A673 (cell line): ENCODE results near the gene ANKLE1. TPM values are rescaled to one million over a fixed set of nuclear protein-coding genes. Genes with fewer than 3 reads are reported as not detected.

ENCODE experiments used
- BruUV-seq: library from RNA; stranded (reverse); fragments of 400-500 nt; replicated peaks from 2 replicates; lab custom pipeline; 2021; lab: Mats Ljungman, UMichigan
- CTCF ChIA-PET: fragments of 300-600 bp; sonication (Branson Sonifier 250); formaldehyde crosslinking; loops from one replicate; lab custom pipeline; 2022; ENCODE audit warnings: antibody characterized with exemption; lab: Charles Lee
- POLR2A ChIA-PET: fragments of 300-600 bp; sonication (Branson Sonifier 250); formaldehyde crosslinking; loops from one replicate; lab custom pipeline; 2022; ENCODE audit warnings: antibody characterized with exemption; ENCODE audit not compliant: low non-redundant PET; lab: Charles Lee
- DNase-seq: peaks from one replicate; pipeline ENCODE4 v3.0.0-alpha.2; 2015; ENCODE audit warnings: low spot score
- H3K27ac ChIP-seq: fragments of 200-600 bp; sonication (generic); 2 replicates; pipeline ENCODE4 v1.5.1; 2016; ENCODE audit warnings: mixed run types, low read depth, mild to moderate bottlenecking, mixed read lengths, antibody characterized with exemption, low read length; ENCODE audit not compliant: poor library complexity, severe bottlenecking
- H3K27me3 ChIP-seq: fragments of 200-600 bp; sonication (generic); replicated peaks from 2 replicates; pipeline ENCODE4 v1.6.1; 2017; ENCODE audit warnings: mixed run types, low read depth, mild to moderate bottlenecking, mixed read lengths, antibody characterized with exemption, low read length; ENCODE audit not compliant: insufficient read depth, poor library complexity
- H3K36me3 ChIP-seq: fragments of 200-600 bp; sonication (generic); 2 replicates; pipeline ENCODE4 v1.6.1; 2016; ENCODE audit warnings: mixed run types, mild to moderate bottlenecking, mixed read lengths, antibody characterized with exemption, low read length; ENCODE audit not compliant: insufficient read depth, poor library complexity, severe bottlenecking
- H3K4me1 ChIP-seq: fragments of 200-600 bp; sonication (generic); 2 replicates; pipeline ENCODE4 v1.6.1; 2017; ENCODE audit warnings: mixed run types, mild to moderate bottlenecking, mixed read lengths, antibody characterized with exemption, low read length; ENCODE audit not compliant: insufficient read depth, poor library complexity, severe bottlenecking
- H3K4me3 ChIP-seq: fragments of 200-600 bp; sonication (generic); 2 replicates; pipeline ENCODE4 v1.5.1; 2016; ENCODE audit warnings: low read depth, mixed run types, mild to moderate bottlenecking, mixed read lengths, low read length; ENCODE audit not compliant: poor library complexity, severe bottlenecking
- H3K9me3 ChIP-seq: fragments of 200-600 bp; sonication (generic); 2 replicates; pipeline ENCODE4 v1.6.1; 2016; ENCODE audit warnings: mixed run types, low read depth, mild to moderate bottlenecking, mixed read lengths, antibody characterized with exemption, low read length; ENCODE audit not compliant: poor library complexity, severe bottlenecking
- EZH2 ChIP-seq: fragments of 200-600 bp; sonication (generic); IDR thresholded peaks from 2 replicates; pipeline ENCODE4 v1.6.1; 2017; ENCODE audit warnings: borderline replicate concordance, low read depth, mild to moderate bottlenecking, mixed read lengths, antibody characterized with exemption, low read length; ENCODE audit not compliant: poor library complexity, severe bottlenecking
- intact Hi-C: fragments of 100-400 bp; cut with micrococcal nuclease; formaldehyde crosslinking; loops from one replicate; pipeline ENCODE4 v1.10.0; 2022; ENCODE audit not compliant: unreplicated experiment
- total RNA-seq: library from RNA; stranded (reverse); gene quantifications from 2 replicates; pipeline ENCODE4 v1.2.3, GENCODE V29; 2021
- TF ChIP-seq, protein P1 (sequence below): fragments of 300-800, 200-600 bp; sonication (generic); conservative IDR thresholded peaks from 2 replicates; pipeline ENCODE4 v1.5.1; 2017; ENCODE audit warnings: low read depth, mild to moderate bottlenecking, antibody characterized with exemption, low read length, moderate library complexity, mixed read lengths

Gene ANKLE1
- total RNA-seq, 1 experiment from 2014 or later = 17.5 TPM

DNA sequence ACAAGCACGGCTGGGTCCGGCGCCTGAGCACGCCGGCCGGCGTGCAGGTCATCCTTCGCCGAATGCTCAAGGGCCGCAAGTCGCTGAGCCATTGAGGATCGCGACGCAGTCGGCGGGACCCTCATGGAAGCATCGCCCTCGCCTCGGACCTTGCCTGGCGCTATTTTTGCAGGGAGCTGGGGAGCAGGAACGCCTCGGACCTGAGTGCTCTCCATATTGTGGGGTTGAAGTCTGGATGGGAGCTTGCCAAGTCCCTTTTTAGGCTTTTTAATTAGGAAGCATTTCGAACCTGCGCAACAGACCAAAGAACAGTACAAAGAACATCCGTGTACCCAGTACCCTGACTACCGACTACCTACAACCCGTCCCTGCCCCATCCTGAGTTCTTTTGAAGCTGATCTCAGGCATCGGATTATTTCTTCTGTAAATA, 24.6 kb downstream of the ANKLE1 start:
- ChIA-PET CTCF (interaction anchor here (0.6 to 0.7 kb wide), 4 partner anchors 13 to 716 kb away, joined by 3 to 10 read pairs (median 4); no protein-coding TSS in a partner anchor), POLR2A (no interaction called here)
- DNase-seq = no peak
- Histone ChIP-seq H3K4me1 (peaks cover 19% of the 10 kb centered on the region), H3K27me3 (no peaks in the 10 kb centered on the region), H3K36me3 (no peaks in the 10 kb centered on the region), H3K27ac (peak overlapping the region; percentile 85), H3K4me3 (peak overlapping the region; percentile 70), H3K9me3 (no peaks in the 10 kb centered on the region)
- TF ChIP-seq, protein P1, sequence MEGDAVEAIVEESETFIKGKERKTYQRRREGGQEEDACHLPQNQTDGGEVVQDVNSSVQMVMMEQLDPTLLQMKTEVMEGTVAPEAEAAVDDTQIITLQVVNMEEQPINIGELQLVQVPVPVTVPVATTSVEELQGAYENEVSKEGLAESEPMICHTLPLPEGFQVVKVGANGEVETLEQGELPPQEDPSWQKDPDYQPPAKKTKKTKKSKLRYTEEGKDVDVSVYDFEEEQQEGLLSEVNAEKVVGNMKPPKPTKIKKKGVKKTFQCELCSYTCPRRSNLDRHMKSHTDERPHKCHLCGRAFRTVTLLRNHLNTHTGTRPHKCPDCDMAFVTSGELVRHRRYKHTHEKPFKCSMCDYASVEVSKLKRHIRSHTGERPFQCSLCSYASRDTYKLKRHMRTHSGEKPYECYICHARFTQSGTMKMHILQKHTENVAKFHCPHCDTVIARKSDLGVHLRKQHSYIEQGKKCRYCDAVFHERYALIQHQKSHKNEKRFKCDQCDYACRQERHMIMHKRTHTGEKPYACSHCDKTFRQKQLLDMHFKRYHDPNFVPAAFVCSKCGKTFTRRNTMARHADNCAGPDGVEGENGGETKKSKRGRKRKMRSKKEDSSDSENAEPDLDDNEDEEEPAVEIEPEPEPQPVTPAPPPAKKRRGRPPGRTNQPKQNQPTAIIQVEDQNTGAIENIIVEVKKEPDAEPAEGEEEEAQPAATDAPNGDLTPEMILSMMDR = no peak
- no peak for TF ChIP-seq EZH2
- BruUV-seq = TSS peak; percentile 24
- intact Hi-C loops = no loop called here

DNA sequence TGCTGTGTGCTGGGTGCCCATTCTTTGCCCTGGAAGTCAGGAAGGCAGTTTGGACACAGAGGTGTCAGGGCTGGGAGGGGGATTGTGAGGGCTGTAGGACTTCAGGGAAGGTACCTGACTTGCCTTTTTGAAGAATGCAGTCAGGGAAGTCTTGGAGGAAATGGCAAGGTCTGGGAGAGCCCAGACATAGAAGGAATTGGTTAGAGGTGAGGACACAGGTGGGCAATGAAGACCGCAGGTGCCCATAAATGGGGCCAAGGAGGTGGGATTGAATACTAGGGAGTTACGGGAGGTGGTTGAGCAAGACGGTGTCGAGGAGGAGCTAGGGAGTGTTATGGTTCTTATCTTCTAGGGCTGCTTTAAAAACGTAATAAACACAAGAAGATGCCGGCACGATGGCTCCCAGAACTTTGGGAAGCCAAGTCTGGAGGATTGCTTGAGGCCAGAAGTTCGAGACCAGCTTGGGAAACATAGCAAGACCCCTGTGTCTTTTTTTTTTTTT, 26.2 kb downstream of the ANKLE1 start:
- no TSS peak for BruUV-seq
- ChIA-PET POLR2A (no interaction called here), CTCF (no interaction called here)
- no peak overlapping the region for H3K27ac ChIP-seq
- DNase-seq = no peak
- TF ChIP-seq, protein P1 = no peak
- TF ChIP-seq EZH2 = no peak
- no peak overlapping the region for H3K4me3 ChIP-seq
- no peaks in the 10 kb centered on the region for H3K9me3 ChIP-seq
- intact Hi-C loops = no loop called here
- peaks cover 19% of the 10 kb centered on the region for H3K4me1 ChIP-seq
- peaks cover 3% of the 10 kb centered on the region for H3K36me3 ChIP-seq
- H3K27me3 ChIP-seq = no peaks in the 10 kb centered on the region

DNA sequence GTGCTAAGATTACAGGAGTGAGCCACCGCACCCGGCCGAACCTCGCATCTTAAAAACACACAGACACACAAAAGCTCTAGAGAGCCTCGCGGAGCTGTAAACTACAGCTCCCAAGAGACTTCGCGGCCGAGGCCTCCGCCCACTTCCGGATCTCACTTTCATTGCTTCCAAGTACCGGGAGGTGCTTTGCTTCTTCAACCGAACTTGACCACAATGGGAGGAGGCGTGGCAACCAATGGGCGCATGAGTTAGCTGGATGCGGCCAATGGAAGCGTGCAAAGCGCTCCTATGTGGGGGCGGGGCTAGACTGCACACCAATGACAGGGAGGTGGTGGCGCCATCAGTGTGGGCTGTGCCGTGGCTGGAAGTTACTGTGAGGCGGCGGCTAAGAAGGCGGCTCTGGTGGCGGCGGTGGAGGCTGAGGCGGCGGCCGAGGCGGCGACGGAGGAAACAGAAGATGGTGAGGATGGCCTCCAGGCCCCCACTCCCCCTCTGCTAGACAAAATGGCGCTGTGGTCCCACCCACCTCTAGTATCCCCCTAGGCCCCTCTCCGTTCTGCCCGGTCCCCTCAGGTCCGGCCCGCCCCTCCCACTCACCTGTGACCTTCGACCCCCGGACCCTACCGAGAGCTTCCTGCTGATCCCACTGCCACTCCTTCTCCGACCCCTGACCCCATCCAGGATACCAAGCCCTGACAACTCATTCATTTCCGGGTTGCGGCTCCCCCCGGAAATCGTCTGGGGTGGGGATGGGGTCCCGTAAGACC, 27.7 kb downstream of the ANKLE1 start, which contains the start of gene DDA1:
Gene DDA1 (plus strand): TSS at position 366 of the 767 bp plus-strand sequence. CDS start 92 bp downstream, at position 458.
- peak within 1 kb of the TSS; percentile 81 for H3K27ac ChIP-seq
- BruUV-seq = TSS peak; percentile 43

More for the DNA sequence above, 27.7 kb downstream of the ANKLE1 start, which contains the start of gene DDA1:
- ChIA-PET CTCF (interaction anchor here (0.6 kb wide), 1 partner anchor 110 kb away, joined by 3 read pairs; the partner anchor contains the start of gene MVB12A), POLR2A (interaction anchor here (0.5 to 0.8 kb wide), 3 partner anchors 25 to 277 kb away, joined by 4 to 13 read pairs (median 9); partner anchors contain the start of gene ANO8)
- intact Hi-C loops = no loop called here
- Histone ChIP-seq H3K4me3 (peak within 1 kb of the TSS; percentile 93), H3K27me3 (no peaks in the 10 kb centered on the region), H3K9me3 (no peaks in the 10 kb centered on the region), H3K36me3 (peaks cover 10% of the 10 kb centered on the region), H3K4me1 (peaks cover 9% of the 10 kb centered on the region)
- DNase-seq = peak; percentile 100
- TF ChIP-seq EZH2 = no peak
- TF ChIP-seq, protein P1 = no peak
